ENCODE results near the gene MEGF10.

DNA sequence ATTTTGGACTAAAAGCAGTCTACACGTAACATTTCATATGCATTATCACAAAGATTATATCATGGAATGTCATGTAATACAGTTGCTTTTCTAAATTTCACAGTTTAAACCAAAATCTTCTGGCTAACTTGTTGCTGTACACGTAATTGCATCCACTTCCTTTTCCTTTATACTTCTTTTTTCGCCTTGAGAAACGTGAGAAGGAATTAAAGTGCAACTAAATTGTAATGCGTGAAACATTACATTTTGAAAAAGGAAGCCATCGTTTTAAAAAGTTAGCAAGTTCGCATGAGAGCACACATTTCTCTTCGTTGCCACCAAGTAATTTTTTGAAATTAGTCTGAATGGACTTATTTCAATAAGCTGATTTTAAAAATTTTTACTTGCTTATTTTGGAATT lies 80.0 kb downstream of the MEGF10 start:
- TF ChIP-seq GATA2 (IDR thresholded peaks at IDR 0.05; ENCODE audit: low read depth, low read length) (no peak), GATA3 (IDR thresholded peaks at IDR 0.05; ENCODE audit: low read depth, low read length) (no peak)
